B cell (primary cell): ENCODE data around the gene TET3. TPM values are rescaled to one million over a fixed set of nuclear protein-coding genes. Genes with fewer than 3 reads are reported as not detected.
A peak's percentile ranks its signal among the peaks of the same experiment; 100 is the strongest.

Experiments
- ATAC-seq: fragments of 200-7000 bp; cut with Tn5 transposase; one replicate; pipeline ENCODE4 v1.10.0; 2021; ENCODE audit warnings: low read depth, mild to moderate bottlenecking, moderate number of reproducible peaks, moderate library complexity
- CTCF ChIA-PET: fragments of 350-600 bp; sonication (Branson Sonifier 250); formaldehyde crosslinking; loops from one replicate; lab custom pipeline; 2021; ENCODE audit warnings: antibody characterized with exemption, inconsistent platforms; lab: Charles Lee
- POLR2A ChIA-PET: fragments of 350-600 bp; sonication (Branson Sonifier 250); formaldehyde crosslinking; loops from one replicate; lab custom pipeline; 2021; ENCODE audit warnings: antibody characterized with exemption; lab: Charles Lee
- DNase-seq: peaks from one replicate; pipeline ENCODE4 v3.0.0; 2013
- H2AFZ ChIP-seq: 2 replicates; pipeline ENCODE4 v1.6.1; 2012; ENCODE audit warnings: mild to moderate bottlenecking, low read depth, low read length; ENCODE audit not compliant: insufficient read depth, poor library complexity, severe bottlenecking
- H3K27ac ChIP-seq, 2 donors: 1 replicate in 1 of 2; 2 replicates in 1 of 2; pipeline ENCODE4 v1.5.1; 2012 to 2013; ENCODE audit warnings: low read length in 2 of 2, mild to moderate bottlenecking in 2 of 2, moderate library complexity in 1 of 2
- H3K27me3 ChIP-seq, 4 experiments: fragments of 200-600 bp in 1 of 4; sonication (generic) in 1 of 4; replicated peaks in 1 of 4; 1 replicate in 2 of 4; 2 replicates in 2 of 4; pipeline versions ENCODE4 v1.6.1 to v1.7.0; 2013 to 2016; ENCODE audit warnings: low read length in 3 of 4, mild to moderate bottlenecking in 2 of 4, mixed read lengths in 1 of 4, moderate library complexity in 1 of 4; ENCODE audit not compliant: insufficient read depth in 4 of 4, control insufficient read depth in 3 of 4; ENCODE audit errors: control extremely low read depth in 1 of 4
- H3K36me3 ChIP-seq, 2 experiments: replicated peaks in 1 of 2; 1 replicate in 1 of 2; 2 replicates in 1 of 2; pipeline versions ENCODE4 v1.6.1 to v1.7.1; 2013; ENCODE audit warnings: low read length in 1 of 2; ENCODE audit not compliant: insufficient read depth in 2 of 2, control insufficient read depth in 1 of 2; ENCODE audit errors: control extremely low read depth in 1 of 2, extremely low read depth in 1 of 2
- H3K4me1 ChIP-seq, 2 donors: fragments of 200-600 bp in 1 of 2; sonication (generic) in 1 of 2; 1 replicate in 1 of 2; 2 replicates in 1 of 2; pipeline versions ENCODE4 v1.5.1 to v1.6.1; 2013 to 2017; ENCODE audit warnings: low read length in 2 of 2; ENCODE audit not compliant: control insufficient read depth in 2 of 2, insufficient read depth in 2 of 2
- H3K4me2 ChIP-seq: replicated peaks from 2 replicates; pipeline ENCODE3; 2012; ENCODE audit warnings: mild to moderate bottlenecking, low read depth, low read length; ENCODE audit not compliant: poor library complexity, severe bottlenecking
- H3K4me3 ChIP-seq, 5 experiments: fragments of 200-600 bp in 1 of 5; sonication (generic) in 1 of 5; 1 replicate in 3 of 5; 2 replicates in 2 of 5; pipeline versions ENCODE4 v1.5.1 to v1.7.0; 2011 to 2016; ENCODE audit warnings: low read length in 4 of 5, mild to moderate bottlenecking in 4 of 5, low read depth in 2 of 5, control low read depth in 1 of 5, moderate library complexity in 1 of 5; ENCODE audit not compliant: insufficient read depth in 1 of 5; ENCODE audit errors: control extremely low read depth in 1 of 5, extremely low read depth in 1 of 5
- H3K79me2 ChIP-seq: fragments of 200-600 bp; sonication (generic); one replicate; pipeline ENCODE4 v1.6.0; 2016; ENCODE audit warnings: low read length; ENCODE audit not compliant: control insufficient read depth, insufficient read depth
- H3K9ac ChIP-seq: fragments of 200-600 bp; sonication (generic); 2 replicates; pipeline ENCODE4 v1.6.1; 2017; ENCODE audit warnings: mild to moderate bottlenecking, low read length, moderate library complexity
- H3K9me3 ChIP-seq, 3 donors: one replicate each; pipeline versions ENCODE4 v1.6.1 to v1.7.1; 2013; ENCODE audit warnings: low read length in 2 of 3; ENCODE audit not compliant: control insufficient read depth in 2 of 3, insufficient read depth in 1 of 3; ENCODE audit errors: control extremely low read depth in 1 of 3
- H4K20me1 ChIP-seq: 2 replicates; pipeline ENCODE4 v1.6.0; 2012; ENCODE audit warnings: mild to moderate bottlenecking, low read length; ENCODE audit not compliant: insufficient read depth, control insufficient read depth, poor library complexity, severe bottlenecking
- H3K27ac Mint-ChIP-seq: one replicate; pipeline ENCODE4 v1.8.0; 2021; ENCODE audit warnings: mixed read lengths
- H3K27me3 Mint-ChIP-seq: one replicate; pipeline ENCODE4 v1.8.0; 2021; ENCODE audit warnings: mixed read lengths
- H3K4me1 Mint-ChIP-seq: one replicate; pipeline ENCODE4 v1.8.0; 2021; ENCODE audit warnings: mixed read lengths
- H3K4me3 Mint-ChIP-seq: one replicate; pipeline ENCODE4 v1.8.0; 2021; ENCODE audit warnings: mixed read lengths
- H3K9me3 Mint-ChIP-seq: one replicate; pipeline ENCODE4 v1.8.0; 2022; ENCODE audit warnings: mixed read lengths; ENCODE audit not compliant: insufficient read depth
- CTCF ChIP-seq: fragments of 200-600 bp; IDR thresholded peaks from one replicate; pipeline ENCODE4 v1.8.0; 2022; ENCODE audit warnings: antibody characterized with exemption, mild to moderate bottlenecking
- EZH2 ChIP-seq: IDR thresholded peaks from 2 replicates; pipeline ENCODE4 v1.6.1; 2012; ENCODE audit warnings: borderline replicate concordance, low read depth, mild to moderate bottlenecking, moderate library complexity, low read length; ENCODE audit not compliant: insufficient read depth, poor library complexity, severe bottlenecking
- WGBS: methylation state at CpG from one replicate; pipeline ENCODE4 v1.1.5; 2013; ENCODE audit warnings: missing lambda C conversion rate; ENCODE audit not compliant: insufficient coverage; 5-methylcytosine and 5-hydroxymethylcytosine counted together
- intact Hi-C: fragments of 100-400 bp; cut with micrococcal nuclease; formaldehyde crosslinking; loops from one replicate; pipeline ENCODE4 v1.10.0; 2022
- polyA plus RNA-seq: library from polyadenylated mRNA; depleted of rRNA; stranded (reverse); fragments of >200 nt; gene quantifications from 2 replicates; pipeline ENCODE4 v1.2.3, GENCODE V29; 2012
- total RNA-seq, 2 donors: library from RNA; stranded (reverse); fragments of 120-200 nt in 1 of 2; gene quantifications; 1 replicate in 1 of 2; 2 replicates in 1 of 2; pipeline versions ENCODE4 v1.2.3 to v1.2.4, GENCODE V29; 2013 to 2022

Gene TET3
- total and polyA plus RNA-seq, 2 donors (not counting 1 experiment from before 2014, with no cell fraction given), result 4.7 to 43.9 TPM

- CTCF ChIA-PET, result interaction anchor here (1.5 kb wide), 1 partner anchor 10 kb away, joined by 3 read pairs; no protein-coding TSS in a partner anchor
- no peaks in the 10 kb centered on the region for H3K27me3 ChIP-seq
- TF ChIP-seq EZH2, result no peak
- no peak for TF ChIP-seq CTCF
- intact Hi-C loops, result no loop called here
- no peak overlapping the region for H3K4me2 ChIP-seq
- no peaks in the 10 kb centered on the region for H3K9me3 ChIP-seq
- peaks cover 0 to 11% of the 10 kb centered on the region in 2 experiments for H3K36me3 ChIP-seq
- H3K9ac ChIP-seq, result no peak overlapping the region
- POLR2A ChIA-PET, result no interaction called here
- 97% methylated on average over 3 of the region's 6 CpGs for WGBS
- H3K27me3 Mint-ChIP-seq, result no peaks in the 10 kb centered on the region
- H3K9me3 Mint-ChIP-seq, result no peaks in the 10 kb centered on the region
- no peak for DNase-seq
- peaks cover 81% of the 10 kb centered on the region for H3K4me1 Mint-ChIP-seq
- H3K4me1 ChIP-seq, result peaks cover 27 to 38% of the 10 kb centered on the region in 2 donors
- no peak overlapping the region for H2AFZ ChIP-seq
- peak overlapping the region; percentile 5 for H3K27ac Mint-ChIP-seq
- peaks cover 92% of the 10 kb centered on the region for H4K20me1 ChIP-seq
- no peak overlapping the region for H3K27ac ChIP-seq
- no peak overlapping the region for H3K4me3 ChIP-seq
- ATAC-seq, result no peak
- peaks cover 90% of the 10 kb centered on the region for H3K79me2 ChIP-seq
- no peak overlapping the region for H3K4me3 Mint-ChIP-seq
Observed at GRCh38 chr2:73997813-73998212, 13.1 kb downstream of the TET3 start.

DNA sequence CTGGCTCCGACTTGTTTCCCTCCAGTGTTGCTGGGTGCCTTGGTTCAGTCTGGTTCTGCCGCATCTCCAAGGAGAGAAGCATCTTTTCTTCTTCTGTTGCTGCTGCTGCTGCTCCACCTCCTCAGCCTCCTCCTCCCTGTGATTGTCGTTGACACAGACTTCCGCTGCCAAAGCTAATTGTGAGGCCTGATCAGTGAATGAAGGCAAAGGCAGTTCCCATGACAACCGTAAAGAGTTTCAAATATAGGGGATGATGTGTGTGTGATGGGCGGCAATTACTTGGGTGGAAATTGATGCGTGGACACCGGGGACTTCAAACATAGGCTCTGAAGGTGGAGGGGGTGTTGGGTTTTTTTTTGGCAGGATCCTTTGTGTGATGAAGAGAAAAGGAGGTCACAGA, 13.7 kb downstream of the TET3 start:
- CTCF ChIA-PET, result interaction anchor here (1.5 kb wide), 1 partner anchor 11 kb away, joined by 3 read pairs; no protein-coding TSS in a partner anchor

More for the DNA sequence above, 13.7 kb downstream of the TET3 start:
- no peak overlapping the region for H3K27ac Mint-ChIP-seq
- WGBS, result 94% methylated on average over 3 of the region's 8 CpGs
- H3K4me1 Mint-ChIP-seq, result peaks cover 77% of the 10 kb centered on the region
- H4K20me1 ChIP-seq, result peaks cover 91% of the 10 kb centered on the region
- DNase-seq, result no peak
- H3K27me3 ChIP-seq, result no peaks in the 10 kb centered on the region
- H3K4me1 ChIP-seq, result peaks cover 25 to 38% of the 10 kb centered on the region in 2 donors
- no peaks in the 10 kb centered on the region for H3K27me3 Mint-ChIP-seq
- POLR2A ChIA-PET, result no interaction called here
- no peak overlapping the region for H3K4me2 ChIP-seq
- TF ChIP-seq EZH2 (no peak), CTCF (no peak)
- intact Hi-C loops, result no loop called here
- peaks cover 0 to 7% of the 10 kb centered on the region in 2 experiments for H3K36me3 ChIP-seq
- H3K4me3 ChIP-seq, result no peak overlapping the region
- no peak overlapping the region for H2AFZ ChIP-seq
- H3K79me2 ChIP-seq, result peaks cover 89% of the 10 kb centered on the region
- H3K27ac ChIP-seq, result no peak overlapping the region
- H3K9me3 Mint-ChIP-seq, result no peaks in the 10 kb centered on the region
- ATAC-seq, result no peak
- H3K4me3 Mint-ChIP-seq, result no peak overlapping the region
- no peaks in the 10 kb centered on the region for H3K9me3 ChIP-seq
- no peak overlapping the region for H3K9ac ChIP-seq
